HepG2 (cell line): ENCODE results near the gene SRSF2. TPM values are rescaled to one million over a fixed set of nuclear protein-coding genes. Genes with fewer than 3 reads are reported as not detected.

Source experiments
- ARID4A ChIP-seq: sonication (generic); formaldehyde crosslinking; IDR thresholded peaks from 2 replicates; pipeline ENCODE4 v1.5.0; 2020; ENCODE audit warnings: mild to moderate bottlenecking, missing genetic modification reagents, borderline replicate concordance
- ATF7-NPFF ChIP-seq: sonication (generic); formaldehyde crosslinking; IDR thresholded peaks from 2 replicates; pipeline ENCODE4 v1.8.1; 2023; ENCODE audit warnings: mild to moderate bottlenecking, low read depth, missing genetic modification reagents, moderate library complexity
- BHLHE40 ChIP-seq: IDR thresholded peaks from 2 replicates; pipeline ENCODE4 v1.6.1; 2011; ENCODE audit warnings: low read length, improper control_type of control experiment
- BORCS8-MEF2B ChIP-seq: sonication (generic); formaldehyde crosslinking; IDR thresholded peaks from 2 replicates; pipeline ENCODE4 v1.8.0; 2022; ENCODE audit warnings: mild to moderate bottlenecking, missing genetic modification reagents
- FOXO1 ChIP-seq: sonication (generic); formaldehyde crosslinking; IDR thresholded peaks from 2 replicates; pipeline ENCODE4 v1.4.0; 2020; ENCODE audit warnings: missing genetic modification reagents
- HBP1 ChIP-seq: IDR thresholded peaks from 2 replicates; pipeline ENCODE4 v1.6.1; 2016; ENCODE audit warnings: low read depth, control low read depth
- KMT2B ChIP-seq: IDR thresholded peaks from 2 replicates; pipeline ENCODE4 v1.6.1; 2016; ENCODE audit warnings: missing genetic modification reagents, missing compliant biosample characterization
- NFYB ChIP-seq: sonication (generic); formaldehyde crosslinking; IDR thresholded peaks from 2 replicates; pipeline ENCODE4 v1.4.0; 2020; ENCODE audit warnings: missing genetic modification reagents
- PHF8 ChIP-seq: sonication (generic); formaldehyde crosslinking; IDR thresholded peaks from 2 replicates; pipeline ENCODE4 v1.5.0; 2020; ENCODE audit warnings: missing genetic modification reagents
- SIN3A ChIP-seq: IDR thresholded peaks from 2 replicates; pipeline ENCODE4 v1.6.1; 2011; ENCODE audit warnings: low read depth, mild to moderate bottlenecking, control low read depth, low read length, borderline replicate concordance
- SMARCE1 ChIP-seq: fragments of 450-650 bp; IDR thresholded peaks from 2 replicates; pipeline ENCODE4 v1.6.1; 2017; ENCODE audit warnings: borderline replicate concordance
- YEATS2 ChIP-seq: sonication (generic); formaldehyde crosslinking; IDR thresholded peaks from 2 replicates; pipeline ENCODE4 v1.4.0; 2020; ENCODE audit warnings: missing genetic modification reagents, borderline replicate concordance
- ZNF235 ChIP-seq: sonication (generic); formaldehyde crosslinking; IDR thresholded peaks from 2 replicates; pipeline ENCODE4 v1.8.1; 2023; ENCODE audit warnings: mild to moderate bottlenecking, missing genetic modification reagents, borderline replicate concordance
- ZNF619 ChIP-seq: sonication (generic); formaldehyde crosslinking; IDR thresholded peaks from 2 replicates; pipeline ENCODE4 v1.4.0; 2020; ENCODE audit warnings: mild to moderate bottlenecking, missing genetic modification reagents
- ZNF720 ChIP-seq: sonication (generic); formaldehyde crosslinking; IDR thresholded peaks from 2 replicates; pipeline ENCODE4 v1.4.0; 2020; ENCODE audit warnings: missing genetic modification reagents
- ZNF740 ChIP-seq: sonication (generic); formaldehyde crosslinking; IDR thresholded peaks from 2 replicates; pipeline ENCODE4 v1.4.0; 2020; ENCODE audit warnings: missing genetic modification reagents
- ZNF883 ChIP-seq: sonication (generic); formaldehyde crosslinking; IDR thresholded peaks from 2 replicates; pipeline ENCODE4 v1.5.1; 2020; ENCODE audit warnings: mild to moderate bottlenecking, missing genetic modification reagents; ENCODE audit errors: not compliant biosample characterization
- polyA plus RNA-seq, 8 experiments: library from polyadenylated mRNA; depleted of rRNA in 3 of 8; stranded (reverse) in 7 of 8; unstranded in 1 of 8; fragments of >200 nt; fragmentation: Illumina TruSeq in 4 of 8; extraction: Trizol in 4 of 8; gene quantifications; 2 replicates each; pipeline versions ENCODE4 v1.2.1 to v1.2.3, GENCODE V29; 2011 to 2016; ENCODE audit warnings: low read depth in 4 of 8, missing spikeins in 1 of 8, mixed read lengths in 1 of 8; ENCODE audit not compliant: insufficient read depth in 1 of 8
- total RNA-seq, 5 experiments: library from RNA; depleted of rRNA; stranded (reverse); fragments of >200 nt; fragmentation: Illumina TruSeq; extraction: Trizol; gene quantifications; 2 replicates each; pipeline ENCODE4 v1.2.3, GENCODE V29; 2016; ENCODE audit warnings: low read depth in 1 of 5
- TF ChIP-seq, protein P1 (sequence below): sonication (generic); formaldehyde crosslinking; conservative IDR thresholded peaks from 2 replicates; pipeline ENCODE4 v1.8.0; 2022; ENCODE audit warnings: low read depth, missing genetic modification reagents
- TF ChIP-seq, protein P2 (sequence below): sonication (generic); formaldehyde crosslinking; IDR thresholded peaks from 2 replicates; pipeline ENCODE4 v1.8.1; 2023; ENCODE audit warnings: mild to moderate bottlenecking, inconsistent platforms, moderate library complexity, missing genetic modification reagents, borderline replicate concordance
- TF ChIP-seq, protein P3 (sequence below): sonication (generic); formaldehyde crosslinking; IDR thresholded peaks from 2 replicates; pipeline ENCODE4 v1.5.0; 2020; ENCODE audit warnings: mild to moderate bottlenecking, low read depth, missing genetic modification reagents, borderline replicate concordance

Gene SRSF2
- total and polyA plus RNA-seq, 2 of the 13 experiments (the other 11 are each of a cell fraction or from before 2014, with no cell fraction given): 306 to 319 TPM

DNA sequence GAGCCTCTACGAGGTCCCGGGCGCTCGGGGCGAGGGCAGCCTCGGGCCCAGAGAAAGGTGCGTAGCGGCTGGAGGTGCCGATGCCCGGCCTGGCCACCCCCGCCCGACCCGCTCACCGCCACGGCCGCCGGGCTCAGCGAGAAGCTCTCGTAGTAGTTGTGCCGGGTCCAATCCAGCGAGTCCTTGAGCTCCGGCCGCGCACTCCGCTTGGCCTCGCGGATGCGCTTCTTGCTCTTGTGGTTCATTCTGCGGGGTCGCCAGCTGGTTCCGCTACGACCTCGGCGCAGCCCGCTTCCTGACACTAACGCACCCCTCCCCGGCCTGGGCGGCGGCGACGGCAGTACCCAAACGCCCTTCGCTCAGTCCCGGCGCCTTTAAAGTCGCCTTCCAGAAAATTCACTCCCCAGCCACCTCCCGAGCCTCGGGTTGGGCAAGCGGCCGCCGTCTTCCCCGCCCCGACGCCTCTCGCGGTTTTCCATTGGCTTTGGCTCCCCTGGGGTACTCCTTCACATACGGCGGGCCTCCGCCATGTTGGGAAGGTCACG, 10.8 kb downstream of the SRSF2 start, which contains the start of gene JMJD6 (continued):
- peak; percentile 49 for TF ChIP-seq FOXO1 (CRISPR knock-in tag)
- TF ChIP-seq ZNF235 (CRISPR knock-in tag): peak; percentile 91; the same call in 1 of the 2 replicates
- peak; percentile 94 for TF ChIP-seq ARID4A (CRISPR knock-in tag)
- TF ChIP-seq, protein P1, sequence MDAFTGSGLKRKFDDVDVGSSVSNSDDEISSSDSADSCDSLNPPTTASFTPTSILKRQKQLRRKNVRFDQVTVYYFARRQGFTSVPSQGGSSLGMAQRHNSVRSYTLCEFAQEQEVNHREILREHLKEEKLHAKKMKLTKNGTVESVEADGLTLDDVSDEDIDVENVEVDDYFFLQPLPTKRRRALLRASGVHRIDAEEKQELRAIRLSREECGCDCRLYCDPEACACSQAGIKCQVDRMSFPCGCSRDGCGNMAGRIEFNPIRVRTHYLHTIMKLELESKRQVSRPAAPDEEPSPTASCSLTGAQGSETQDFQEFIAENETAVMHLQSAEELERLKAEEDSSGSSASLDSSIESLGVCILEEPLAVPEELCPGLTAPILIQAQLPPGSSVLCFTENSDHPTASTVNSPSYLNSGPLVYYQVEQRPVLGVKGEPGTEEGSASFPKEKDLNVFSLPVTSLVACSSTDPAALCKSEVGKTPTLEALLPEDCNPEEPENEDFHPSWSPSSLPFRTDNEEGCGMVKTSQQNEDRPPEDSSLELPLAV: no peak
- TF ChIP-seq SMARCE1: no peak
- TF ChIP-seq SIN3A: peak; percentile 62
- TF ChIP-seq NFYB (CRISPR knock-in tag): peak; percentile 93
- TF ChIP-seq YEATS2 (CRISPR knock-in tag): peak; percentile 58; the same call in 1 of the 2 replicates
- peak; percentile 3; the same call in 1 of the 2 replicates for TF ChIP-seq BHLHE40
- TF ChIP-seq, protein P2, sequence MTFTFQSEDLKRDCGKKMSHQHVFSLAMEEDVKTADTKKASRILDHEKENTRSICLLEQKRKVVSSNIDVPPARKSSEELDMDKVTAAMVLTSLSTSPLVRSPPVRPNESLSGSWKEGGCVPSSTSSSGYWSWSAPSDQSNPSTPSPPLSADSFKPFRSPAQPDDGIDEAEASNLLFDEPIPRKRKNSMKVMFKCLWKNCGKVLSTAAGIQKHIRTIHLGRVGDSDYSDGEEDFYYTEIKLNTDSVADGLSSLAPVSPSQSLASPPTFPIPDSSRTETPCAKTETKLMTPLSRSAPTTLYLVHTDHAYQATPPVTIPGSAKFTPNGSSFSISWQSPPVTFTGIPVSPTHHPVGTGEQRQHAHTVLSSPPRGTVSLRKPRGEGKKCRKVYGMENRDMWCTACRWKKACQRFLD (CRISPR knock-in tag): peak; percentile 32; the same call in 1 of the 2 replicates
- peak; percentile 61; the same call in 1 of the 2 replicates for TF ChIP-seq ATF7-NPFF (CRISPR knock-in tag)
- TF ChIP-seq KMT2B (CRISPR knock-in tag): peak; percentile 69
- TF ChIP-seq, protein P3, sequence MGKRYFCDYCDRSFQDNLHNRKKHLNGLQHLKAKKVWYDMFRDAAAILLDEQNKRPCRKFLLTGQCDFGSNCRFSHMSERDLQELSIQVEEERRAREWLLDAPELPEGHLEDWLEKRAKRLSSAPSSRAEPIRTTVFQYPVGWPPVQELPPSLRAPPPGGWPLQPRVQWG: peak; percentile 22; the same call in 1 of the 2 replicates
- TF ChIP-seq ZNF619: 0 out of 2 replicates have a peak, but pooled peaks have one; percentile 12
- TF ChIP-seq ZNF740 (CRISPR knock-in tag): no peak
- TF ChIP-seq HBP1 (CRISPR knock-in tag): no peak
- TF ChIP-seq PHF8: peak; percentile 93
- TF ChIP-seq ZNF720 (CRISPR knock-in tag): no peak
- peak; percentile 37 for TF ChIP-seq ZNF883 (CRISPR knock-in tag)
- 0 out of 2 replicates have a peak, but pooled peaks have one; percentile 0 for TF ChIP-seq BORCS8-MEF2B (CRISPR knock-in tag)
